Measurements from ENCODE around the gene AHCYL2.

DNA sequence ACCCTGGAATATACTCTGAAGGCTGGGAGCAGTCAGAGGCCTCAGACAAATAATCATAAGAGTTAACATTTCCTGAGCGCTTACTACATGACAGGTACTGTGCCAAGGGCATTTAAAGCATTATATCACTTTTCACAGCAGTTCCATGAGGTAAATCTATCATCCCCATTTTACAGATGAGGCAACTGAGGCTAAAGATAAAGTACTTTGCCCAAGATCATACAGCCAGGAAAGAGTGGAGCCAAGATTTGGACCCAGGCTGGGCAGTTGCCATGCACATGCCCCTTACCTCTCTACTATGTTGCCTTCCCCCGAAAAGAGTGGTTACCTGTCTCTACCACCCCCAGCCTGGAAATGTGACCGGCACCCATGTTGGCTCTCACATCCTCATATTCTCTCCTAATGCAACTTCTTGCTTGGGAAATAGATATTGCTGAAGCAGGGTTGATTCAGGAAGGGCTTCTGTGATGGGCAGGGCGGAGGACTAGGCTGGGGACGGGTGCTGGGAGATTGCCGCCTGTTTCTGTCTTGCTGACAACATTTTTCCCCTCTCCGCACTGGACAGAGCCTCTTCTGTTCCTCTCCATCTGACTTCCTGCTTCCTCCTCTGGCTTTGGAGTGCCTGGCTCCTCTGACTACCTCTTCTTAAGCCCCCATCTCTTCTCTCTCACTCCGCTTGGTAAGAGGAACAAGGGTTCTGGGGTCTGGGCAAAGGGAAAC is 22.6 kb upstream of the AHCYL2 start:
- TF ChIP-seq, protein P1, sequence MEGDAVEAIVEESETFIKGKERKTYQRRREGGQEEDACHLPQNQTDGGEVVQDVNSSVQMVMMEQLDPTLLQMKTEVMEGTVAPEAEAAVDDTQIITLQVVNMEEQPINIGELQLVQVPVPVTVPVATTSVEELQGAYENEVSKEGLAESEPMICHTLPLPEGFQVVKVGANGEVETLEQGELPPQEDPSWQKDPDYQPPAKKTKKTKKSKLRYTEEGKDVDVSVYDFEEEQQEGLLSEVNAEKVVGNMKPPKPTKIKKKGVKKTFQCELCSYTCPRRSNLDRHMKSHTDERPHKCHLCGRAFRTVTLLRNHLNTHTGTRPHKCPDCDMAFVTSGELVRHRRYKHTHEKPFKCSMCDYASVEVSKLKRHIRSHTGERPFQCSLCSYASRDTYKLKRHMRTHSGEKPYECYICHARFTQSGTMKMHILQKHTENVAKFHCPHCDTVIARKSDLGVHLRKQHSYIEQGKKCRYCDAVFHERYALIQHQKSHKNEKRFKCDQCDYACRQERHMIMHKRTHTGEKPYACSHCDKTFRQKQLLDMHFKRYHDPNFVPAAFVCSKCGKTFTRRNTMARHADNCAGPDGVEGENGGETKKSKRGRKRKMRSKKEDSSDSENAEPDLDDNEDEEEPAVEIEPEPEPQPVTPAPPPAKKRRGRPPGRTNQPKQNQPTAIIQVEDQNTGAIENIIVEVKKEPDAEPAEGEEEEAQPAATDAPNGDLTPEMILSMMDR (IDR thresholded peaks at IDR 0.05; ENCODE audit: poor library complexity, severe bottlenecking), result no peak
- TF ChIP-seq EP300 (conservative IDR thresholded peaks at IDR 0.05; ENCODE audit: poor library complexity, severe bottlenecking) (no peak), MXI1 (conservative IDR thresholded peaks at IDR 0.05; ENCODE audit: poor library complexity, severe bottlenecking) (no peak), POLR2AphosphoS5 (IDR thresholded peaks at IDR 0.05) (no peak), EZH2 (IDR thresholded peaks at IDR 0.05; ENCODE audit: borderline replicate concordance, insufficient read depth, low read length, poor library complexity, severe bottlenecking) (no peak), SMC3 (conservative IDR thresholded peaks at IDR 0.05; ENCODE audit: poor library complexity) (no peak), TAF1 (IDR thresholded peaks at IDR 0.05; ENCODE audit: low read depth) (no peak)

Measured in neural cell (in vitro differentiated cells).